Measurements from ENCODE around the gene LYPD1. TPM values are rescaled to one million over a fixed set of nuclear protein-coding genes. Genes with fewer than 3 reads are reported as not detected.

Gene LYPD1
- total and polyA plus RNA-seq, 3 donors from 2014 or later = 0.50 to 11.2 (median 1.3) TPM

DNA sequence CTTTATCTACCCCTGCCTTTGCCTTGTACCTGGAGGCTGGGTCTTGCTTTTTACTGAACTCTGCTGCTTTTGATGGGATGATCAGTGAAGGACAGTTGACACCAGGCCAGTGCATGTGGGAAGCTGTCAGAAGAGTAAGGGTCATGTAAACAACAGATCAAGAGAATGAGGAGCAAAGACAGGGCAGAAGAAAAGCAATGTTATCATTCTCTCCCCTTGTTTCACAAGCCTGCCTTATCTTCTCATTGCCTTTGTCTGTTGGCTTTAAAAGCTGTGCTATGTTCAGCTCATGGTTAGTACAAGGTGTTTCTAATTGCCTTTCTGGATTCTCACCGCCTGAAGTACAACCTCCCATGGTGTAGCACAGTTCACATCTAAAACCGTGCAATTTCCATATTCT, 27.6 kb downstream of the LYPD1 start:
- intact Hi-C loops (cut with DNase I; ENCODE audit: low total_unique reads) = no loop called here
- Histone ChIP-seq H3K4me3 (no peak overlapping the region), H3K9me3 (no peaks in the 10 kb centered on the region), H3K27me3 (no peaks in the 10 kb centered on the region), H3K4me1 (no peaks in the 10 kb centered on the region), H3K27ac (no peak overlapping the region), H3K36me3 (ENCODE audit: low read depth, missing control alignments) (no peaks in the 10 kb centered on the region)
- 50 to 87% methylated on average over 2 of the region's 2 CpGs for WGBS, 2 donors
- TF ChIP-seq POLR2A (IDR thresholded peaks at IDR 0.05) (no peak), CTCF (IDR thresholded peaks at IDR 0.05) (no peak)
- no peak for DNase-seq

GRCh38 chr2:132641819-132642218, 28.2 kb downstream of the LYPD1 start:
- no peak overlapping the region for H3K27ac ChIP-seq
- no peak overlapping the region for H3K4me3 ChIP-seq
- no peaks in the 10 kb centered on the region for H3K36me3 ChIP-seq (ENCODE audit: low read depth, missing control alignments)
- no peaks in the 10 kb centered on the region for H3K27me3 ChIP-seq
- no peaks in the 10 kb centered on the region for H3K9me3 ChIP-seq
- no peaks in the 10 kb centered on the region for H3K4me1 ChIP-seq
- no peak for DNase-seq
- TF ChIP-seq CTCF (IDR thresholded peaks at IDR 0.05) (no peak), POLR2A (IDR thresholded peaks at IDR 0.05) (no peak)
- intact Hi-C loops (cut with DNase I; ENCODE audit: low total_unique reads) = no loop called here

DNA sequence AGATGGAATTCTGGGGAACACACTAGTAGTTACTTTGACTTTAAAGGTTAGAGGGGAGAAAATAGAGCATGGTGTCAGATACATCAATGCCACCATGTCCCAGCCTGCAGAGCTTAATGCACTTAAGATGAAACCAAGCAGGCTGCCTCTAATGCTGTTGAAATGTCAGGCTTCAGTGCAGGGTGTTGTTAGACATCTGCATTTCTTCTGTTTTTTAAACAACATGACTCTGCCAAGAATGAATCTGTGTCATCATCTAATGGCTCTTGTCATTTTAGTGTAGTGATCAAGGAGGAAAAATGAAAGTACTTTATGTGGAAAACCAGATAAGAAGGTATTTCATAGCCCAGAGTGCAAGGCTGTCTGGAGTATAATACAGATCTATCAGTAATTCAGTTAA, 29.9 kb downstream of the LYPD1 start:
- Histone ChIP-seq H3K4me3 (no peak overlapping the region), H3K36me3 (ENCODE audit: low read depth, missing control alignments) (no peaks in the 10 kb centered on the region), H3K4me1 (no peaks in the 10 kb centered on the region), H3K27ac (no peak overlapping the region), H3K9me3 (no peaks in the 10 kb centered on the region), H3K27me3 (no peaks in the 10 kb centered on the region)
- TF ChIP-seq POLR2A (IDR thresholded peaks at IDR 0.05) (no peak), CTCF (IDR thresholded peaks at IDR 0.05) (no peak)
- intact Hi-C loops (cut with DNase I; ENCODE audit: low total_unique reads) = no loop called here
- DNase-seq = no peak

DNA sequence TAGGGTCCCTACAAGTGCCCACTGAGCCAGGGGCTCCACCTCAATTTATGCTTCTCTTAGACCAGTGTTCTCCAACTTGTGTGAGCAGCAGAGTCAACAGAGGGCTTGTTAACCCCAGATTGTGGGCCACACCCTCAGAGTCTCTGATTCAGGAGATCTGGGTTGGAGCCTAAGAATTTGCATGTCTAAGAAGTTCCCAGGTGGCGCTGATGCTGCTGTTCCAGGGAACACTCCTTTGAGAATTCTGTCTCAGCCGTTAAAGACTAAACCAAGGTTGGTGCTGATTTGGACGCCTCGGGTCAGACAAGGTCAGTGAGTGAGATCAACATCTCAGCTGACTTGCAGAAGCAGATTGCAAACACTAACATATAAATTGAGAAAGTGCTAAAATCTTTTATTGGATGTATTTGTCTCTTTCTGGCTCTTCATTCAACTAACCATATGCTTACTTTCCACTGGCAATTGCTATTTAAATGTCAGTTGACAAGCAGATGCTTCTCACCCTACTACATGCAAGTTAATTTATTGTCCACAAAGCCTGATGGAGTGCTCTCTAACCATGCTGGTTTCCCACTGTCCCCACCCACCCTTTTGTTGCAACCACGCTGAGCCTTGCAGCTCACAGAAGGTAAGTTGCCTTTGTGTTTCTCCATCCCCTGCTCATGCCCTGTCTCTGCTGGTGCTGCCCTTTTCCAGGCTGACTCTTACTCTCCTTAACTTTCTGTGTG, 31.5 kb downstream of the LYPD1 start:
- Histone ChIP-seq H3K4me1 (no peaks in the 10 kb centered on the region), H3K9me3 (no peaks in the 10 kb centered on the region), H3K36me3 (ENCODE audit: low read depth, missing control alignments) (no peaks in the 10 kb centered on the region), H3K27ac (no peak overlapping the region), H3K4me3 (no peak overlapping the region), H3K27me3 (no peaks in the 10 kb centered on the region)
- 90 to 92% methylated on average over 5 of the region's 5 CpGs for WGBS, 2 donors
- intact Hi-C loops (cut with DNase I; ENCODE audit: low total_unique reads) = no loop called here
- DNase-seq = no peak
- TF ChIP-seq CTCF (IDR thresholded peaks at IDR 0.05) (no peak), POLR2A (IDR thresholded peaks at IDR 0.05) (no peak)

- H3K27ac ChIP-seq = no peak overlapping the region
- H3K4me3 ChIP-seq = no peak overlapping the region
These were observed 33.7 kb downstream of the LYPD1 start for GRCh38 chr2:132636346-132636745.

More at GRCh38 chr2:132636346-132636745, 33.7 kb downstream of the LYPD1 start:
- DNase-seq = no peak
- no peaks in the 10 kb centered on the region for H3K9me3 ChIP-seq
- no peaks in the 10 kb centered on the region for H3K4me1 ChIP-seq
- no peaks in the 10 kb centered on the region for H3K27me3 ChIP-seq
- H3K36me3 ChIP-seq (ENCODE audit: low read depth, missing control alignments) = no peaks in the 10 kb centered on the region
- intact Hi-C loops (cut with DNase I; ENCODE audit: low total_unique reads) = no loop called here
- WGBS, 2 donors = 21 to 40% methylated on average over 1 of the region's 1 CpG
- TF ChIP-seq POLR2A (IDR thresholded peaks at IDR 0.05) = no peak
- TF ChIP-seq CTCF (IDR thresholded peaks at IDR 0.05) = no peak

All from testis (tissue), 3 donors.